HG03558 (cell line): ENCODE results near the gene DYNC1I1.

Experiments
- ATAC-seq: cut with Tn5 transposase; IDR thresholded peaks from one replicate; pipeline ENCODE4 v1.9.1; 2021; ENCODE audit warnings: moderate number of reproducible peaks; ENCODE audit not compliant: unreplicated experiment; ENCODE audit errors: extremely low read depth

The DYNC1I1 gene

GRCh38 chr7:95788258-95788657 lies 15.9 kb downstream of the DYNC1I1 start:
- ATAC-seq, result no peak

GRCh38 chr7:95788884-95789283 lies 16.5 kb downstream of the DYNC1I1 start:
- ATAC-seq, result no peak

GRCh38 chr7:95793658-95794057 lies 21.3 kb downstream of the DYNC1I1 start:
- ATAC-seq, result no peak

GRCh38 chr7:95794917-95795515 lies 22.7 kb downstream of the DYNC1I1 start:
- no peak for ATAC-seq

GRCh38 chr7:95796617-95797016 lies 24.3 kb downstream of the DYNC1I1 start:
- ATAC-seq, result no peak

GRCh38 chr7:95798401-95798930 lies 26.1 kb downstream of the DYNC1I1 start:
- ATAC-seq, result no peak

- no peak for ATAC-seq
Measured at GRCh38 chr7:95800787-95801186, 28.4 kb downstream of the DYNC1I1 start.

GRCh38 chr7:95802270-95802669 lies 29.9 kb downstream of the DYNC1I1 start:
- no peak for ATAC-seq

- no peak for ATAC-seq
Measured at GRCh38 chr7:95804052-95804451, 31.7 kb downstream of the DYNC1I1 start.

GRCh38 chr7:95805909-95806308 lies 33.6 kb downstream of the DYNC1I1 start:
- no peak for ATAC-seq

- ATAC-seq, result no peak
Measured at GRCh38 chr7:95808396-95808795, 36.0 kb downstream of the DYNC1I1 start.

- no peak for ATAC-seq
Measured at GRCh38 chr7:95811846-95812445, 39.6 kb downstream of the DYNC1I1 start.

GRCh38 chr7:95814721-95815120 lies 42.4 kb downstream of the DYNC1I1 start:
- ATAC-seq, result no peak

- ATAC-seq, result no peak
Measured at GRCh38 chr7:95817866-95818640, 45.7 kb downstream of the DYNC1I1 start.

- ATAC-seq, result no peak
Measured at GRCh38 chr7:95820778-95821177, 48.4 kb downstream of the DYNC1I1 start.

GRCh38 chr7:95822717-95823116 lies 50.4 kb downstream of the DYNC1I1 start:
- no peak for ATAC-seq

- ATAC-seq, result no peak
Measured at GRCh38 chr7:95824616-95825015, 52.3 kb downstream of the DYNC1I1 start.

GRCh38 chr7:95828824-95829790 lies 56.8 kb downstream of the DYNC1I1 start:
- ATAC-seq, result no peak

GRCh38 chr7:95840953-95841950 lies 68.9 kb downstream of the DYNC1I1 start:
- no peak for ATAC-seq
